Ovary (tissue), 3 donors: ENCODE results near the gene L1CAM.

ENCODE experiments used
- CTCF ChIP-seq, 3 donors: fragments of 450-650 bp in 2 of 3; fragments of 200-600 bp in 1 of 3; IDR thresholded peaks; one replicate each; pipeline versions ENCODE4 v1.5.1 to v1.8.0; 2016 to 2022; ENCODE audit warnings: antibody characterized with exemption in 3 of 3, mild to moderate bottlenecking in 1 of 3
- POLR2A ChIP-seq: fragments of 450-650 bp; IDR thresholded peaks from one replicate; pipeline ENCODE4 v1.6.1; 2017; ENCODE audit warnings: antibody characterized with exemption, mild to moderate bottlenecking, moderate library complexity
- donor health status: DM: no; HTN: no; CAD: no.

DNA sequence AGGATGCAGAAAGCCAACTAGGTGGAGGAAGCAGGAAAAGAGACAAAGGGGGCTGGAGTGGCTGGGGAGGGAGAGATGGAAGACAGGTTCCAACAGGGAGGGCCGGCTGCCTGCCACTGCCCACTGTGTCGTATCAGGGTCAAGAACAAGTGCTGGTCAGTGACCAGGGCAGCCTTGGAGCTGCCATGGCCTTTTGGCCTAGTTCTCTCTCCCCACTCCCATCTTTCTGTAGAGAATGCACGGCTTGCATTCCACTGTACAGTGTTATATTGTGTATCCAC lies 11.9 kb downstream of the L1CAM start:
- TF ChIP-seq POLR2A (no peak), CTCF (IDR thresholded peaks at IDR 0.05) (no peak)
